ENCODE measurements around the gene ELF1.
"Not testable (repeated sequence)": the region's sequence is repeated elsewhere in the genome, so short reads cannot be mapped to it uniquely, and the experiment has no call there.

ELF1 gene

GRCh38 chr13:41040584-41041334 is 21.6 kb upstream of the ELF1 start:
- DNase-seq (ENCODE audit: low spot score), result no peak

DNA sequence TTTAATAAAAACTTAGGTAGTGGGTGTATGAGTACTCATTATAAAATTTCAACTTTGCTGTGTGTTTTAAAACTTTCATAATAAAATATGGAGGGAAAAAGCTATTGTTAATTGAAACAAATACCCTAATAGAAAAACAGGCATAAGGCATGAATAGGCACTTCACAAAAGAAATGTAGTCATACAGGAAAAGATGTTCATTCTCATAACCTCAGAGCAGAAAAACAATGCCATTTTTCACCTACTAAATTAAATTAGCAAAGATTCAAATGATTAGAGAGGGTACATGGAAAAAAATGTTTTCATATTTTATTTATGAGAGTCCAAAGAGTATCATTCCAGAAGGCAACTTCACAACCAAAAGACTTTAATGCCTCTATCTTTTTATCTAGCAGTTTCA is 20.6 kb upstream of the ELF1 start:
- DNase-seq (ENCODE audit: low spot score), result no peak

GRCh38 chr13:41036557-41036956 is 17.4 kb upstream of the ELF1 start:
- not testable (repeated sequence) for DNase-seq (ENCODE audit: low spot score)

DNA sequence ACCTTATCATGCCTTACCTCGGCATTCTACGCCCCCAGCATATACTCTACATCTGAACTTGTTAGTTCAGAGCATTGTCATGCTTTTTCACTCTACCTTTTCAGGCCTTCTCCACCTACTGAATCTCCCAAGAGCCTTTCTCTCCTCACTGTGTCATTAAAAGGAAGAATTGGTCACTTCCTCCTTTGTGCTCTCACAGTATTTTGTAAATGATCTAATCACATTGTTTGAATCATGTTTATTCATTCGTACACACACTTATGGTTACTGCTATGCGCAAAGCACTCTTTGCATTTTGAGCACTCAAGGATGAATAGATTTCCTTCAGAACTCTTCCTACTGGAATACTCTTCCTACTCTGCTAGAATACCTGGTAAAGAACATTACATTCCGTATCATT is 15.8 kb upstream of the ELF1 start:
- DNase-seq (ENCODE audit: low spot score), result no peak

GRCh38 chr13:41034382-41034781 is 15.3 kb upstream of the ELF1 start:
- DNase-seq (ENCODE audit: low spot score), result no peak

- DNase-seq (ENCODE audit: low spot score), result no peak
These were observed 13.7 kb upstream of the ELF1 start for GRCh38 chr13:41032691-41033376.

- DNase-seq (ENCODE audit: low spot score), result no peak
These were observed 10.5 kb upstream of the ELF1 start for GRCh38 chr13:41029629-41030028.

- no peak for DNase-seq (ENCODE audit: low spot score)
These were observed 8.9 kb upstream of the ELF1 start for GRCh38 chr13:41028051-41028450.

- DNase-seq (ENCODE audit: low spot score), result no peak
These were observed 7.7 kb upstream of the ELF1 start for GRCh38 chr13:41026788-41027187.

GRCh38 chr13:41025518-41025917 is 6.4 kb upstream of the ELF1 start:
- no peak for DNase-seq (ENCODE audit: low spot score)

- DNase-seq (ENCODE audit: low spot score), result no peak
These were observed 647 bp upstream of the ELF1 start for GRCh38 chr13:41019578-41020347.

DNA sequence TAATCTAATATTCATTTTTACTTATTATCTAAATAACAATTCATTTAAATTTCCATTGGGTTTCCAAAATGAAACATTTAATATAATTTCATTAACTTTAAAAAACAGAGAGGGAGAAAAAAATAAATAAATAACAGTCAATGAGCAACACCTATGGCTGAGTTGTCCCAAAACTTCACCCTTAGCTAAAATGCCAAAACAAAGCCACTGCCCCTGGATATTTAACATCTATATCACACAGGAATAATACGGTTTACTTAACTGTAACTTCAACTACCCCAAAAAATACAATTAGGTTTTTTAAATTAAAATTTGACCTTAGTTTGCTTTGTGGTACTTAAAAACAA is 541 bp downstream of the ELF1 start:
- DNase-seq (ENCODE audit: low spot score), result no peak

DNA sequence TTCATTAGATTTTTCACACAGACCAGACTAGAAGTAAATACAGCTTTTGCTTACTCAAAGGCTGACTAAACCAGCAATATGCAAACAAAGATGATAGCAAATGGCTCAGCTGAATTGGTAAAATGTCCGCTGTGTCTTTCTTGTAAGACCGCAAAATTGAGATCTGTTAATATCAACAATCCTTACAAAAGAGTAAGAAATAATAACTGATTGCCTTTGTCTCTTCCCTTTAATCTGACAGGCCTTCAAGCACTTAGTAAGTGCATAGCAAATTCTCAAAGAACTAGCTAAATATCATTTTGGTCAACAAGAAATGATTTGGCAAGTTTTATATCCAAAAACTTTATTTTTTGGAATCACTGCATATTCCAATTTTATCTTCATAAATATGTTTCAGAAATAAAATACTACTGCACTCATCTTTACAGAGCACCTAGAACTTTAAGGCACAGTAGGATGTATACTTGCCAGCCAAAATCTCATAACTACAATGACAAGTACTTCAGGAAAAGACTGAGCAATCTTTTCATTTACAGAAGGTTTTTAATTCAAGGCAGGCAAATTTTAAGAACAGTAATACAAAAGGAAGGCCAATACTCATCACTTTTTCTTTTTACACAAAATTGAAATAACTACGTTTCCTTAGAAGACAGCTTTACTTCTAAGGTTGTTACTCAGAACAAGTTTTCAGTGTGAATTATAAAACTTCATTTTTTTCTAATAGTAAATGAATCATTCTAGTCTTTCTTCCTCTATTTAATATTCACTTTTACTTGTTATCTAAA is 1.1 kb downstream of the ELF1 start:
- DNase-seq (ENCODE audit: low spot score), result no peak

DNA sequence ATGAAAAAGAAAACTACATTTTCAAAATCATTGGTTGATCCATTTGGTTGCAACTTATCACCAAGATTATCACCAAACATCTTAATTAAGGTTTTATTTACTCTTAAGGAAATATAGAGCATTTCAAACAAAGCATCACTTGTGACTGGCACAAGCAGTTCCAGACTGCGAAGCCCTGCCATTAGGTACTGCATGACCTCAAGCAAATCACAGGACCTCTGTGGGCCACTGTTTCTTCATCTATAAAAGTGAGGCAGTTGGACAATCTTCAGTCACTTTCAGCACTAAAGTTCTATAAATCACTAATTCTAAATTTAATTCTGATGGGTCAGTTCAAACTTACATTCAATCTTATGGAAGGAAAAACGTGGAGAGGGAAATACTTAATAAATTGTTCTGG is 2.0 kb downstream of the ELF1 start:
- no peak for DNase-seq (ENCODE audit: low spot score)

- DNase-seq (ENCODE audit: low spot score), result no peak
These were observed 3.2 kb downstream of the ELF1 start for GRCh38 chr13:41015920-41016319.

DNA sequence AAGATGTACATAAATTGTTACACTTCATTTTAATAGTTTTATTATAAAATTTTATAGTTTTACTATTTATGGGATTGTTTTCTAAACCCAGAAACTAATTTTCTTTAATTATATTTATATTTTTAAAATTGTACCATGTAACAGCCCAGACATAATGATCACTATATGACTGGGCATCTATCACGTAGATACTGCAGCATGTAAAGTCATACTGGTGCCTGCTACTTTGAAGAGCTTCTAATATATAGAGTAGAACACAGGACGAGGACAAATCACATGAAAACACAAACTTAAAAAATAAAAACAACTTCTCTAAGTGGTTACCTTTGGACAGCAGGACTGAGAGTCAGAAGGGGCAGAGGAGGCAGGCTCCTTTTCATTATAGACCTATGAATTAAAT is 5.3 kb downstream of the ELF1 start:
- DNase-seq (ENCODE audit: low spot score), result no peak

- no peak for DNase-seq (ENCODE audit: low spot score)
These were observed 6.6 kb downstream of the ELF1 start for GRCh38 chr13:41012536-41012935.

DNA sequence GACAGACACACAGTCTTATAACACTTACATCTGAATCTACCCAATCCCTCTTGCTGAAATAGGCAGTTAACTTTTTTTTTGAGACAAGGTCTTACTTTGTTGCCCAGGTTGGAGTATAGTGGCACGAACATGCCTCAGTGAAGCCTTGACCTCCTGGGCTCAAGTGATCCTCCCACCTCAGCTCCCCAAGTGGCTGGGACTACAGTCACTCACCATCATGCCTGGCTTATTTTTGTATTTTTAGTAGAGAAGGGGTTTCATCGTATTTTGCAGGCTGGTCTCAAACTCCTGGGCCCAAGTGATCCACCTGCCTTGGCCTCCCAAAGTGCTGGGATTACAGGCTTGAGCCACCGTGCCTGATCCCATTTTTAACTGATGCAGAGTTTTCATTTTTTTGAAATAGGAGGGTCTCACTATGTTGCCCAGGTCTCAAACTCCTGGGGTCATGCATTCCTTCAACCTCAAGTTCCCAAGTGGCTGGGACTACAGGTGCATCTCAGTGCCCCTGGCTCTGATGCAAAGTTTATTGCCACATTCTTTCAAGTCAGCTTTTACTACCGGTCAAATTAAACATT is 7.6 kb downstream of the ELF1 start:
- DNase-seq (ENCODE audit: low spot score), result no peak

- no peak for DNase-seq (ENCODE audit: low spot score)
These were observed 10.7 kb downstream of the ELF1 start for GRCh38 chr13:41008349-41008980.

GRCh38 chr13:41007744-41008128 is 11.4 kb downstream of the ELF1 start:
- no peak for DNase-seq (ENCODE audit: low spot score)

DNA sequence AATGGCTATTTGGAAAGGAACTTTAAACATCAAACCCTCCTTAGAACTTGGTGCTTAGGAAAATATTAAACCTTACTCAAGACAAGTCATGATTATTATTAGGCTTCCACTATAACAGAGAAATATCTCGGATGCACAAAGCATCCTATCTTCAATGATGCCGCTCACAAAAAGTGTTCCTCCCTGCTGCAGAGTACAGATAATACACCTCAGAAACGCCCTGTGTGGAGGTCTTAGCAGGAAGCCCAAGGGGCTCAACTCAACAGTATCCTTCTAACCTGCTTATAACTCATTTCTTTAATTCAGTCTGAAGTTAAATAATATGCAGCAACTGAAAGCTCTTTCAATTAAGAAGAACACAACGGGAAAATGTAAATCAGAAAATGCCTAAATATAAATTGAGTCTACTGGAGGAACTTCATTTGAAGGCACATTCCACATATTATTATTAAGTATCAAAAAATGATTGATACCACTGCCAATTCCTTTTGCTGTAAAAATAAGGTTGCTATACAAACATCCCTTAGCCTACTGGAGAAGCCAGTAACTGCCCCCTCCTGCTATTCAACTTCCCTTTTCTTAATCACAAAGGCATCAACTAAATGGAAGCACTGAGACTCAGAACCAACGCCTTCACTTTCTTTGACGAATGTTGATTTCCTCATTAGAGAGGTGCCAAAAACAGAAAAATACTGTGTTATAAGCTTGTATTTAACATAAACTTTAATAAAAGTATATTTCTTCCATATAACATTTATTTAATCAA is 12.0 kb downstream of the ELF1 start:
- DNase-seq (ENCODE audit: low spot score), result no peak

Measured in ecto neural progenitor cell (in vitro differentiated cells).